HCT116 (cell line): Measurements from ENCODE around the gene ANKMY2. TPM values are rescaled to one million over a fixed set of nuclear protein-coding genes. Genes with fewer than 3 reads are reported as not detected.

Experiments used
- ATAC-seq: fragments of 200-7000 bp; cut with Tn5 transposase; 2 replicates; pipeline ENCODE4 v1.9.1; 2020; ENCODE audit warnings: mild to moderate bottlenecking, moderate library complexity
- BruUV-seq: library from RNA; stranded (reverse); fragments of 400-500 nt; replicated peaks from 2 replicates; lab custom pipeline; 2021; lab: Mats Ljungman, UMichigan
- CTCF ChIA-PET: fragments of 300-600 bp; sonication (Branson Sonifier 250); formaldehyde crosslinking; loops from one replicate; lab custom pipeline; 2021; ENCODE audit warnings: antibody characterized with exemption; lab: Charles Lee
- POLR2A ChIA-PET: fragments of 300-600, 350-600 bp; sonication (Branson Sonifier 250); formaldehyde crosslinking; loops from one replicate; lab custom pipeline; 2021; ENCODE audit warnings: antibody characterized with exemption; lab: Charles Lee
- RAD21 ChIA-PET, 2 experiments: fragments of 300-600 bp; sonication (Branson Sonifier 250); formaldehyde crosslinking; loops; one replicate each; lab custom pipeline; 2023; ENCODE audit warnings: low total read pairs in 2 of 2; ENCODE audit not compliant: uncharacterized antibody in 2 of 2, unreplicated experiment in 2 of 2, low non-redundant PET in 1 of 2; lab: Charles Lee
- DNase-seq: peaks from one replicate; pipeline ENCODE4 v3.0.0-alpha.2; 2010; ENCODE audit warnings: low read depth, low spot score
- H2AFZ ChIP-seq: fragments of 200-600 bp; shearing (Covaris generic), sonication (generic); 2 replicates; pipeline ENCODE4 v1.6.1; 2017; ENCODE audit warnings: low read depth, mixed run types, mixed read lengths, antibody characterized with exemption, low read length; ENCODE audit not compliant: poor library complexity, severe bottlenecking
- H3K27ac ChIP-seq: 2 replicates; pipeline ENCODE4 v1.5.1; 2012; ENCODE audit warnings: low read depth, low read length
- H3K27me3 ChIP-seq: fragments of 200-600 bp; sonication (generic); 2 replicates; pipeline ENCODE4 v1.6.1; 2016; ENCODE audit warnings: mixed run types, low read length, mixed read lengths; ENCODE audit not compliant: insufficient read depth
- H3K36me3 ChIP-seq, 2 experiments: fragments of 200-500 bp in 1 of 2; fragments of 200-600 bp in 1 of 2; sonication (Bioruptor generic) in 1 of 2; sonication (generic) in 1 of 2; 2 replicates each; pipeline versions ENCODE4 v1.5.1 to v1.6.1; 2014 to 2016; ENCODE audit warnings: low read length in 2 of 2, inconsistent platforms in 1 of 2, mixed read lengths in 1 of 2, mixed run types in 1 of 2; ENCODE audit not compliant: insufficient read depth in 2 of 2, control insufficient read depth in 1 of 2
- H3K4me1 ChIP-seq, 2 experiments: fragments of 200-600 bp in 1 of 2; sonication (generic) in 1 of 2; 2 replicates each; pipeline versions ENCODE4 v1.5.1 to v1.6.1; 2012 to 2017; ENCODE audit warnings: low read length in 2 of 2, inconsistent platforms in 1 of 2, mild to moderate bottlenecking in 1 of 2, mixed read lengths in 1 of 2, mixed run types in 1 of 2, moderate library complexity in 1 of 2; ENCODE audit not compliant: insufficient read depth in 2 of 2, control insufficient read depth in 1 of 2
- H3K4me2 ChIP-seq: fragments of 200-600 bp; sonication (generic); 2 replicates; pipeline ENCODE4 v1.6.1; 2017; ENCODE audit warnings: mixed run types, low read length, mixed read lengths
- H3K4me3 ChIP-seq, 2 experiments: fragments of 200-600 bp in 1 of 2; sonication (generic) in 1 of 2; replicated peaks in 1 of 2; 2 replicates each; pipeline ENCODE4 v1.5.1; 2011 to 2016; ENCODE audit warnings: low read length in 2 of 2, control low read depth in 1 of 2, low read depth in 1 of 2, mild to moderate bottlenecking in 1 of 2, mixed read lengths in 1 of 2, mixed run types in 1 of 2
- H3K79me2 ChIP-seq: fragments of 200-600 bp; sonication (generic); 2 replicates; pipeline ENCODE4 v1.6.1; 2017; ENCODE audit warnings: mild to moderate bottlenecking, mixed run types, low read length, moderate library complexity, mixed read lengths; ENCODE audit not compliant: insufficient read depth
- H3K9ac ChIP-seq: fragments of 200-600 bp; sonication (generic); 2 replicates; pipeline ENCODE4 v1.6.1; 2016; ENCODE audit warnings: low read length, mixed read lengths
- H3K9me2 ChIP-seq: fragments of 200-600 bp; sonication (generic), shearing (Covaris generic); 2 replicates; pipeline ENCODE4 v1.6.1; 2017; ENCODE audit warnings: mixed run types, mild to moderate bottlenecking, moderate library complexity; ENCODE audit not compliant: insufficient read depth
- H3K9me3 ChIP-seq, 2 experiments: fragments of 200-500 bp in 1 of 2; fragments of 200-600 bp in 1 of 2; sonication (Bioruptor generic) in 1 of 2; sonication (generic) in 1 of 2; 2 replicates each; pipeline ENCODE4 v1.6.1; 2014 to 2017; ENCODE audit warnings: low read length in 2 of 2, mixed read lengths in 2 of 2, inconsistent platforms in 1 of 2, low read depth in 1 of 2, mild to moderate bottlenecking in 1 of 2, mixed run types in 1 of 2, moderate library complexity in 1 of 2; ENCODE audit not compliant: control insufficient read depth in 1 of 2, insufficient read depth in 1 of 2
- H4K20me1 ChIP-seq: fragments of 200-600 bp; sonication (generic), shearing (Covaris generic); 2 replicates; pipeline ENCODE4 v1.6.1; 2017; ENCODE audit warnings: mixed run types, mild to moderate bottlenecking, moderate library complexity; ENCODE audit not compliant: insufficient read depth
- CBX3 ChIP-seq: IDR thresholded peaks from 2 replicates; pipeline ENCODE4 v1.6.1; 2012; ENCODE audit warnings: low read depth
- CEBPB ChIP-seq: IDR thresholded peaks from 2 replicates; pipeline ENCODE4 v1.6.1; 2012; ENCODE audit warnings: low read depth
- EGR1 ChIP-seq: IDR thresholded peaks from 2 replicates; pipeline ENCODE4 v1.6.1; 2012; ENCODE audit warnings: low read depth
- ELF1 ChIP-seq: IDR thresholded peaks from 2 replicates; pipeline ENCODE4 v1.6.1; 2012; ENCODE audit warnings: low read depth, borderline replicate concordance
- EZH2 ChIP-seq: fragments of 200-600 bp; sonication (generic); IDR thresholded peaks from 2 replicates; pipeline ENCODE4 v1.6.1; 2017; ENCODE audit warnings: antibody characterized with exemption, mixed run types
- EZH2phosphoT487 ChIP-seq: fragments of 200-600 bp; IDR thresholded peaks from 2 replicates; pipeline ENCODE4 v1.6.1; 2018; ENCODE audit warnings: antibody characterized with exemption, borderline replicate concordance
- FOSL1 ChIP-seq: IDR thresholded peaks from 2 replicates; pipeline ENCODE4 v1.6.1; 2012; ENCODE audit warnings: low read depth
- JUND ChIP-seq: IDR thresholded peaks from 2 replicates; pipeline ENCODE4 v1.6.1; 2012
- POLR2A ChIP-seq: IDR thresholded peaks from 2 replicates; pipeline ENCODE4 v1.7.0; 2011; ENCODE audit warnings: borderline replicate concordance; ENCODE audit not compliant: insufficient read depth, insufficient read length; ENCODE audit errors: extremely low read depth
- POLR2AphosphoS5 ChIP-seq: IDR thresholded peaks from 2 replicates; pipeline ENCODE4 v1.6.1; 2011; ENCODE audit warnings: mild to moderate bottlenecking, low read depth, low read length, moderate library complexity
- RAD21 ChIP-seq: IDR thresholded peaks from 2 replicates; pipeline ENCODE4 v1.6.1; 2012; ENCODE audit warnings: low read depth, mild to moderate bottlenecking
- SIN3A ChIP-seq: IDR thresholded peaks from 2 replicates; pipeline ENCODE4 v1.6.1; 2012; ENCODE audit warnings: low read depth
- SP1 ChIP-seq: IDR thresholded peaks from 2 replicates; pipeline ENCODE4 v1.6.1; 2012; ENCODE audit warnings: low read depth
- SRF ChIP-seq: IDR thresholded peaks from 2 replicates; pipeline ENCODE4 v1.6.1; 2012; ENCODE audit warnings: low read depth
- TCF7L2 ChIP-seq: IDR thresholded peaks from 2 replicates; pipeline ENCODE4 v1.7.0; 2011; ENCODE audit warnings: borderline replicate concordance, inconsistent platforms; ENCODE audit not compliant: insufficient read depth, insufficient read length; ENCODE audit errors: extremely low read depth
- YY1 ChIP-seq: IDR thresholded peaks from 2 replicates; pipeline ENCODE4 v1.6.1; 2011; ENCODE audit warnings: low read length, low read depth, moderate library complexity, mild to moderate bottlenecking; ENCODE audit not compliant: insufficient replicate concordance; ENCODE audit errors: extremely low read depth
- ZFX ChIP-seq: fragments of 450-650 bp; IDR thresholded peaks from 2 replicates; pipeline ENCODE4 v1.6.1; 2017
- intact Hi-C: fragments of 100-400 bp; cut with micrococcal nuclease; formaldehyde crosslinking; loops from 2 replicates; pipeline ENCODE4 v1.10.0; 2022
- total RNA-seq: library from RNA; stranded (reverse); gene quantifications from one replicate; pipeline ENCODE4 v1.2.1, GENCODE V29; 2021; ENCODE audit not compliant: unreplicated experiment
- TF ChIP-seq, protein P1 (sequence below): IDR thresholded peaks from 2 replicates; pipeline ENCODE4 v1.6.1; 2012
- TF ChIP-seq, protein P2 (sequence below): IDR thresholded peaks from 2 replicates; pipeline ENCODE4 v1.6.1; 2012
- TF ChIP-seq, protein P3 (sequence below): IDR thresholded peaks from 2 replicates; pipeline ENCODE4 v1.6.1; 2012; ENCODE audit warnings: low read depth

ANKMY2 gene
- total RNA-seq, 1 experiment from 2014 or later, result 24.9 TPM

DNA sequence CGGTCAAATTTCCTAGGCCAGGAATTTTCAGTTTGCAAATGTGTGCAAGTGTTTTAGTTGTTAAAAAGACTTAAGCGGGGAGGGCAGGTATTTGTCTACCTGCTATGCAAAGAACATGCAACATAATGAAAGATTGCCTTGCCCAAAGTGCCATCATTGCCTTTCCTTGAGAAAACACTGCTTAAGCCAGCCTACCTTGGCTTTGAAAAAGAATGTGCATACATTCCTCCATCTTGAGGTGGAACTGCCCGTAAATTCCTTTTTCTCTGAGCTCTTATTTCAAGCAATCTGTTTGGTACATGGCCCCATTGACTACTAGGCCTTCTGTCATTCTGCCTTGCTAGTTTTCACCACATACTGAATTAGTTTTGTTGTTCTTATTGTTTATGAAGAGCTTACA, 29.7 kb upstream of the ANKMY2 start:
- Histone ChIP-seq H3K9me2 (no peaks in the 10 kb centered on the region), H3K4me2 (no peak overlapping the region), H4K20me1 (no peaks in the 10 kb centered on the region), H3K9me3 (no peaks in the 10 kb centered on the region), H3K36me3 (peaks cover 8 to 21% of the 10 kb centered on the region in 2 experiments), H3K27me3 (no peaks in the 10 kb centered on the region), H3K4me3 (no peak overlapping the region), H3K27ac (no peak overlapping the region), H3K9ac (no peak overlapping the region), H3K79me2 (peaks cover 81% of the 10 kb centered on the region), H3K4me1 (peaks cover under 1 to 3% of the 10 kb centered on the region in 2 experiments; a peak in 3 of 4 replicates), H2AFZ (no peak overlapping the region)
- no TSS peak for BruUV-seq
- ChIA-PET RAD21 (no interaction called here), POLR2A (no interaction called here), CTCF (no interaction called here)
- no peak for DNase-seq
- no peak for ATAC-seq
- intact Hi-C loops, result no loop called here
- TF ChIP-seq ZFX (no peak), RAD21 (no peak), CBX3 (no peak), ELF1 (no peak), CEBPB (no peak), SIN3A (no peak), JUND (no peak), EZH2 (no peak), SRF (no peak), POLR2A (no peak), SP1 (no peak), FOSL1 (no peak), EGR1 (no peak)
- TF ChIP-seq, protein P1, sequence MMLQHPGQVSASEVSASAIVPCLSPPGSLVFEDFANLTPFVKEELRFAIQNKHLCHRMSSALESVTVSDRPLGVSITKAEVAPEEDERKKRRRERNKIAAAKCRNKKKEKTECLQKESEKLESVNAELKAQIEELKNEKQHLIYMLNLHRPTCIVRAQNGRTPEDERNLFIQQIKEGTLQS, result no peak
- TF ChIP-seq, protein P2, sequence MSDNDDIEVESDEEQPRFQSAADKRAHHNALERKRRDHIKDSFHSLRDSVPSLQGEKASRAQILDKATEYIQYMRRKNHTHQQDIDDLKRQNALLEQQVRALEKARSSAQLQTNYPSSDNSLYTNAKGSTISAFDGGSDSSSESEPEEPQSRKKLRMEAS, result no peak

DNA sequence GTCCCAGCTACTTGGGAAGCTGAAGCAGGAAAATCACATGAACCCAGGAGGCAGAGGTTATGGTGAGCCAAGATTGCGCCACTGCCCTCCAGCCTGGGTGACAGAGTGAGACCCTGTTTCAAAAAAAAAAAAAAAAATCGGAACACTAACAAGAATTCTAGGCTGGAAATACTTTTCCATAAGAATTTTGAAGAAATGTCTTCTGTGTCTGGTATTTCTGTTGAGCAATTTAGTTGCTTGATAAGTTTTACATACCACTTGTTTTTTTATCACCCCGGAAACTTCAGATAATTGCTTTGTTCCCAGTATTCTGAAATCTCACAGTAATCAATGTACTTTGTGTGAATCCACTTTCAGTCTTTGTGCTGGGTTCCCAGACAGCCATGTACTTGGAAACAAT, 26.3 kb upstream of the ANKMY2 start:
- DNase-seq (no peak), ATAC-seq (no peak)
- POLR2A ChIA-PET, result no interaction called here
- no TSS peak for BruUV-seq
- intact Hi-C loops, result no loop called here
- peaks cover 6 to 32% of the 10 kb centered on the region in 2 experiments for H3K36me3 ChIP-seq
- H3K27me3 ChIP-seq, result no peaks in the 10 kb centered on the region
- H3K4me3 ChIP-seq, result no peak overlapping the region
- H3K4me2 ChIP-seq, result no peak overlapping the region
- H3K27ac ChIP-seq, result no peak overlapping the region
- CTCF ChIA-PET, result no interaction called here
- no peaks in the 10 kb centered on the region for H4K20me1 ChIP-seq
- peaks cover 11 to 35% of the 10 kb centered on the region in 2 experiments for H3K4me1 ChIP-seq
- no peak overlapping the region for H2AFZ ChIP-seq
- H3K79me2 ChIP-seq, result peaks cover 88% of the 10 kb centered on the region
- RAD21 ChIA-PET, result no interaction called here
- no peak overlapping the region for H3K9ac ChIP-seq
- no peaks in the 10 kb centered on the region for H3K9me2 ChIP-seq
- H3K9me3 ChIP-seq, result no peaks in the 10 kb centered on the region
- TF ChIP-seq SP1 (no peak), EZH2phosphoT487 (no peak), JUND (no peak), POLR2AphosphoS5 (no peak), ZFX (no peak), TCF7L2 (no peak), CEBPB (no peak), ELF1 (no peak), FOSL1 (no peak), SIN3A (no peak), CBX3 (no peak), YY1 (no peak), EZH2 (no peak), SRF (no peak)
- TF ChIP-seq, protein P3, sequence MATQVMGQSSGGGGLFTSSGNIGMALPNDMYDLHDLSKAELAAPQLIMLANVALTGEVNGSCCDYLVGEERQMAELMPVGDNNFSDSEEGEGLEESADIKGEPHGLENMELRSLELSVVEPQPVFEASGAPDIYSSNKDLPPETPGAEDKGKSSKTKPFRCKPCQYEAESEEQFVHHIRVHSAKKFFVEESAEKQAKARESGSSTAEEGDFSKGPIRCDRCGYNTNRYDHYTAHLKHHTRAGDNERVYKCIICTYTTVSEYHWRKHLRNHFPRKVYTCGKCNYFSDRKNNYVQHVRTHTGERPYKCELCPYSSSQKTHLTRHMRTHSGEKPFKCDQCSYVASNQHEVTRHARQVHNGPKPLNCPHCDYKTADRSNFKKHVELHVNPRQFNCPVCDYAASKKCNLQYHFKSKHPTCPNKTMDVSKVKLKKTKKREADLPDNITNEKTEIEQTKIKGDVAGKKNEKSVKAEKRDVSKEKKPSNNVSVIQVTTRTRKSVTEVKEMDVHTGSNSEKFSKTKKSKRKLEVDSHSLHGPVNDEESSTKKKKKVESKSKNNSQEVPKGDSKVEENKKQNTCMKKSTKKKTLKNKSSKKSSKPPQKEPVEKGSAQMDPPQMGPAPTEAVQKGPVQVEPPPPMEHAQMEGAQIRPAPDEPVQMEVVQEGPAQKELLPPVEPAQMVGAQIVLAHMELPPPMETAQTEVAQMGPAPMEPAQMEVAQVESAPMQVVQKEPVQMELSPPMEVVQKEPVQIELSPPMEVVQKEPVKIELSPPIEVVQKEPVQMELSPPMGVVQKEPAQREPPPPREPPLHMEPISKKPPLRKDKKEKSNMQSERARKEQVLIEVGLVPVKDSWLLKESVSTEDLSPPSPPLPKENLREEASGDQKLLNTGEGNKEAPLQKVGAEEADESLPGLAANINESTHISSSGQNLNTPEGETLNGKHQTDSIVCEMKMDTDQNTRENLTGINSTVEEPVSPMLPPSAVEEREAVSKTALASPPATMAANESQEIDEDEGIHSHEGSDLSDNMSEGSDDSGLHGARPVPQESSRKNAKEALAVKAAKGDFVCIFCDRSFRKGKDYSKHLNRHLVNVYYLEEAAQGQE, result no peak
